Measurements from ENCODE around the gene PTPRG. TPM values are rescaled to one million over a fixed set of nuclear protein-coding genes. Genes with fewer than 3 reads are reported as not detected.

Gene PTPRG
- total and polyA plus RNA-seq, 2 experiments from 2014 or later: 24.4 to 131 TPM

GRCh38 chr3:61535826-61536225, 25.5 kb upstream of the PTPRG start:
- H3K4me1 ChIP-seq (ENCODE audit: insufficient read depth): peaks cover 18% of the 10 kb centered on the region
- ATAC-seq (no peak), DNase-seq (ENCODE audit: low spot score) (no peak)
- H3K4me3 ChIP-seq: no peak overlapping the region
- no peaks in the 10 kb centered on the region for H3K9me3 Mint-ChIP-seq
- H3K27me3 Mint-ChIP-seq (ENCODE audit: insufficient read depth, low read depth, poor library complexity): peaks cover 7% of the 10 kb centered on the region
- H3K4me1 Mint-ChIP-seq: peaks cover 42% of the 10 kb centered on the region
- H3K79me2 ChIP-seq (replicated peaks; ENCODE audit: insufficient read depth): no peaks in the 10 kb centered on the region
- TF ChIP-seq ZNF114 (CRISPR knock-in tag; IDR thresholded peaks at IDR 0.05) (no peak), CTCF (conservative IDR thresholded peaks at IDR 0.05; ENCODE audit: low read depth in 2 of 2) (no peak), EZH2 (IDR thresholded peaks at IDR 0.05; ENCODE audit: low read depth, unreplicated experiment) (no peak), EZH2phosphoT487 (IDR thresholded peaks at IDR 0.05; ENCODE audit: unreplicated experiment) (no peak), REST (IDR thresholded peaks at IDR 0.05; ENCODE audit: unreplicated experiment) (no peak), JUNB (IDR thresholded peaks at IDR 0.05; ENCODE audit: unreplicated experiment) (no peak), CREB1 (CRISPR knock-in tag; IDR thresholded peaks at IDR 0.05; ENCODE audit: low read depth) (no peak), NANOG (IDR thresholded peaks at IDR 0.05; ENCODE audit: borderline replicate concordance) (no peak), POLR2AphosphoS5 (IDR thresholded peaks at IDR 0.05; ENCODE audit: low read depth) (no peak), ETS1 (IDR thresholded peaks at IDR 0.05) (no peak), ZNF331 (CRISPR knock-in tag; IDR thresholded peaks at IDR 0.05; ENCODE audit: low read depth) (no peak), ZNF462 (CRISPR knock-in tag; IDR thresholded peaks at IDR 0.05) (no peak), STAT1 (IDR thresholded peaks at IDR 0.05; ENCODE audit: unreplicated experiment) (no peak)
- H3K27ac ChIP-seq (ENCODE audit: low read depth): no peak overlapping the region
- no peaks in the 10 kb centered on the region for H3K36me3 ChIP-seq (ENCODE audit: insufficient read depth)
- no peak overlapping the region for H3K4me2 ChIP-seq
- no peaks in the 10 kb centered on the region for H3F3A ChIP-seq (replicated peaks; ENCODE audit: low read depth)
- H3K4me3 Mint-ChIP-seq: no peak overlapping the region
- no peaks in the 10 kb centered on the region; the same call in 2 of the 3 replicates for H3K36me3 Mint-ChIP-seq (ENCODE audit: low read depth)
- no peak overlapping the region for H3K27ac Mint-ChIP-seq
- no peaks in the 10 kb centered on the region for H3K27me3 ChIP-seq (ENCODE audit: insufficient read depth)
- H4K20me1 ChIP-seq (replicated peaks; ENCODE audit: insufficient read depth): no peaks in the 10 kb centered on the region
- H3K9me2 ChIP-seq (ENCODE audit: insufficient read depth): no peaks in the 10 kb centered on the region
- H2AFZ ChIP-seq: no peak overlapping the region

Data from GM23338 (cell line).